OCI-LY7 (cell line): ENCODE measurements around the gene NARS2. TPM values are rescaled to one million over a fixed set of nuclear protein-coding genes. Genes with fewer than 3 reads are reported as not detected.
"Not testable (repeated sequence)": the region's sequence is repeated elsewhere in the genome, so short reads cannot be mapped to it uniquely, and the experiment has no call there.

Experiments used
- BruUV-seq: library from RNA; stranded (reverse); fragments of 400-500 nt; replicated peaks from 2 replicates; lab custom pipeline; 2021; lab: Mats Ljungman, UMichigan
- CTCF ChIA-PET: fragments of 300-600 bp; sonication (Branson Sonifier 250); formaldehyde crosslinking; loops from one replicate; lab custom pipeline; 2022; ENCODE audit warnings: antibody characterized with exemption; ENCODE audit not compliant: unreplicated experiment; lab: Charles Lee
- POLR2A ChIA-PET: fragments of 300-600 bp; sonication (Branson Sonifier 250); formaldehyde crosslinking; loops from one replicate; lab custom pipeline; 2022; ENCODE audit warnings: antibody characterized with exemption; lab: Charles Lee
- DNase-seq: peaks from one replicate; pipeline ENCODE4 v3.0.0-alpha.2; 2015; ENCODE audit warnings: low spot score
- H2AFZ ChIP-seq: fragments of 200-600 bp; sonication (generic), shearing (Covaris generic); 2 replicates; pipeline ENCODE4 v1.6.1; 2014; ENCODE audit warnings: mild to moderate bottlenecking, antibody characterized with exemption, low read length, moderate library complexity
- H3K27ac ChIP-seq: fragments of 200-600 bp; sonication (generic); 2 replicates; pipeline ENCODE4 v1.5.1; 2014; ENCODE audit warnings: mixed run types, low read depth, mild to moderate bottlenecking, moderate library complexity, low read length, inconsistent platforms; ENCODE audit not compliant: poor library complexity, severe bottlenecking
- H3K36me3 ChIP-seq: fragments of 200-600 bp; sonication (generic); 2 replicates; pipeline ENCODE4 v1.6.1; 2014; ENCODE audit warnings: mild to moderate bottlenecking, antibody characterized with exemption, low read length, moderate library complexity, mixed read lengths; ENCODE audit not compliant: insufficient read depth
- H3K4me1 ChIP-seq: fragments of 200-600 bp; sonication (generic); 2 replicates; pipeline ENCODE4 v1.5.1; 2014; ENCODE audit warnings: mild to moderate bottlenecking, low read length; ENCODE audit not compliant: insufficient read depth, poor library complexity, severe bottlenecking
- H3K4me2 ChIP-seq: fragments of 200-600 bp; sonication (generic); 2 replicates; pipeline ENCODE4 v1.6.1; 2014; ENCODE audit warnings: mild to moderate bottlenecking, low read length
- H3K4me3 ChIP-seq: fragments of 200-600 bp; sonication (generic); 2 replicates; pipeline ENCODE4 v1.5.1; 2014; ENCODE audit warnings: mild to moderate bottlenecking, low read depth, low read length; ENCODE audit not compliant: poor library complexity, severe bottlenecking
- H3K79me2 ChIP-seq: fragments of 200-600 bp; sonication (generic); 2 replicates; pipeline ENCODE4 v1.6.1; 2016; ENCODE audit warnings: low read depth, mild to moderate bottlenecking, low read length, moderate library complexity, mixed read lengths; ENCODE audit not compliant: insufficient read depth
- H3K9me2 ChIP-seq: fragments of 200-600 bp; sonication (generic); 2 replicates; pipeline ENCODE4 v1.6.1; 2016; ENCODE audit warnings: mild to moderate bottlenecking, low read length, mixed read lengths; ENCODE audit not compliant: insufficient read depth
- H3K9me3 ChIP-seq: fragments of 200-600 bp; sonication (generic); 2 replicates; pipeline ENCODE4 v1.6.1; 2014; ENCODE audit warnings: mild to moderate bottlenecking, mixed run types, low read length, mixed read lengths
- H4K20me1 ChIP-seq: fragments of 200-600 bp; sonication (generic); 2 replicates; pipeline ENCODE4 v1.6.1; 2014; ENCODE audit warnings: mild to moderate bottlenecking, antibody characterized with exemption, low read length, moderate library complexity, mixed read lengths; ENCODE audit not compliant: insufficient read depth
- CTCF ChIP-seq: fragments of 200-600 bp; sonication (generic); conservative IDR thresholded peaks from 2 replicates; pipeline ENCODE4 v1.5.1; 2014; ENCODE audit warnings: mild to moderate bottlenecking, antibody characterized with exemption, low read length, moderate library complexity, mixed read lengths
- EZH2phosphoT487 ChIP-seq: fragments of 200-600 bp; sonication (generic); IDR thresholded peaks from 2 replicates; pipeline ENCODE4 v1.6.1; 2018; ENCODE audit warnings: low read depth, borderline replicate concordance, mild to moderate bottlenecking, mixed run types, antibody characterized with exemption, low read length, moderate library complexity, mixed read lengths
- intact Hi-C: fragments of 100-400 bp; cut with micrococcal nuclease; formaldehyde crosslinking; loops from one replicate; pipeline ENCODE4 v1.10.0; 2022; ENCODE audit not compliant: unreplicated experiment
- total RNA-seq, 2 experiments: library from RNA; depleted of rRNA in 1 of 2; stranded (reverse); fragments of >200 nt in 1 of 2; shearing (Covaris generic) in 1 of 2; gene quantifications; 2 replicates each; pipeline ENCODE4 v1.2.3, GENCODE V29; 2014 to 2022

Gene NARS2
- total RNA-seq, 2 experiments from 2014 or later, result 28.1 to 29.2 TPM

- CTCF ChIA-PET, result no interaction called here
- H3K27ac ChIP-seq, result no peak overlapping the region
Measured at GRCh38 chr11:78567209-78567608, 7.5 kb downstream of the NARS2 start.

GRCh38 chr11:78564490-78565467, 9.9 kb downstream of the NARS2 start:
- DNase-seq, result peak; percentile 73
- Histone ChIP-seq H3K4me1 (peaks cover 25% of the 10 kb centered on the region), H3K9me3 (no peaks in the 10 kb centered on the region), H3K79me2 (peaks cover 37% of the 10 kb centered on the region; the same call in 1 of the 2 replicates), H3K4me2 (no peak overlapping the region), H4K20me1 (no peaks in the 10 kb centered on the region), H3K27ac (no peak overlapping the region), H3K4me3 (no peak overlapping the region), H2AFZ (no peak overlapping the region), H3K36me3 (peaks cover 89% of the 10 kb centered on the region), H3K9me2 (no peaks in the 10 kb centered on the region)
- ChIA-PET CTCF (interaction anchor here (0.9 to 1.3 kb wide), 6 partner anchors 9 to 470 kb away, joined by 3 to 6 read pairs (median 3); partner anchors contain the start of gene NARS2), POLR2A (interaction anchor here (0.7 to 1.7 kb wide), 5 partner anchors 9 to 89 kb away, joined by 3 to 10 read pairs (median 4); partner anchors contain the start of gene NARS2)
- TF ChIP-seq EZH2phosphoT487 (no peak), CTCF (peak; percentile 86)
- no TSS peak for BruUV-seq
- intact Hi-C loops, result loop anchor here (1.0 to 2.0 kb wide), 2 partner anchors 147 to 336 kb away; partner anchors contain the start of gene GAB2

More at GRCh38 chr11:78567209-78567608, 7.5 kb downstream of the NARS2 start:
- H3K4me2 ChIP-seq, result peak overlapping the region; percentile 41
- no peaks in the 10 kb centered on the region for H3K9me2 ChIP-seq
- H4K20me1 ChIP-seq, result no peaks in the 10 kb centered on the region
- DNase-seq, result peak; percentile 20
- BruUV-seq, result no TSS peak
- H3K9me3 ChIP-seq, result no peaks in the 10 kb centered on the region
- H3K36me3 ChIP-seq, result peaks cover 89% of the 10 kb centered on the region
- POLR2A ChIA-PET, result interaction anchor here (0.5 to 1.0 kb wide), 2 partner anchors 31 to 70 kb away, joined by 3 to 4 read pairs; no protein-coding TSS in a partner anchor
- no peak overlapping the region for H3K4me3 ChIP-seq
- H3K79me2 ChIP-seq, result peaks cover 21% of the 10 kb centered on the region; the same call in 1 of the 2 replicates
- TF ChIP-seq EZH2phosphoT487 (no peak), CTCF (no peak)
- intact Hi-C loops, result no loop called here
- H3K4me1 ChIP-seq, result peaks cover 16% of the 10 kb centered on the region
- H2AFZ ChIP-seq, result no peak overlapping the region

- not testable (repeated sequence) for BruUV-seq, H3K4me2 ChIP-seq, H3K27ac ChIP-seq, H3K9me3 ChIP-seq, H3K4me3 ChIP-seq, H3K9me2 ChIP-seq, H2AFZ ChIP-seq, DNase-seq, H4K20me1 ChIP-seq
- ChIA-PET POLR2A (interaction anchor here (0.7 to 1.7 kb wide), 3 partner anchors 10 to 88 kb away, joined by 3 to 10 read pairs (median 4); partner anchors contain the start of gene NARS2), CTCF (interaction anchor here (0.9 to 1.3 kb wide), 5 partner anchors 10 to 469 kb away, joined by 3 to 6 read pairs (median 3); no protein-coding TSS in a partner anchor)
- intact Hi-C loops, result loop anchor here (1.0 to 2.0 kb wide), 2 partner anchors 147 to 335 kb away; partner anchors contain the start of gene GAB2
- Histone ChIP-seq H3K4me1 (peaks cover 25% of the 10 kb centered on the region), H3K79me2 (peaks cover 37% of the 10 kb centered on the region; the same call in 1 of the 2 replicates), H3K36me3 (peaks cover 89% of the 10 kb centered on the region)
Measured at GRCh38 chr11:78564037-78564436, 10.6 kb downstream of the NARS2 start.

GRCh38 chr11:78563090-78563489, 11.6 kb downstream of the NARS2 start:
- H3K4me3 ChIP-seq, DNase-seq, H4K20me1 ChIP-seq, H3K27ac ChIP-seq, H3K9me2 ChIP-seq, intact Hi-C loops, BruUV-seq, H3K4me2 ChIP-seq, CTCF ChIA-PET, H3K9me3 ChIP-seq, H2AFZ ChIP-seq: not testable (repeated sequence)
- POLR2A ChIA-PET, result interaction anchor here (0.7 kb wide), 1 partner anchor 22 kb away, joined by 4 read pairs; no protein-coding TSS in a partner anchor
- peaks cover 37% of the 10 kb centered on the region; the same call in 1 of the 2 replicates for H3K79me2 ChIP-seq
- peaks cover 22% of the 10 kb centered on the region for H3K4me1 ChIP-seq
- peaks cover 89% of the 10 kb centered on the region for H3K36me3 ChIP-seq
